T-helper 22 cell (primary cell): ENCODE results near the gene OR5K3.

Experiments used
- DNase-seq: peaks from one replicate; pipeline ENCODE4 v3.0.0-alpha.2; 2020; ENCODE audit warnings: low read depth

The OR5K3 gene

GRCh38 chr3:98433764-98434163 is 43.3 kb downstream of the OR5K3 start:
- no peak for DNase-seq

- DNase-seq: no peak
Observed at GRCh38 chr3:98434412-98434811, 43.9 kb downstream of the OR5K3 start.

- no peak for DNase-seq
Observed at GRCh38 chr3:98440283-98440682, 49.8 kb downstream of the OR5K3 start.
